H1 (cell line): ENCODE measurements around the gene TAF6. TPM values are rescaled to one million over a fixed set of nuclear protein-coding genes. Genes with fewer than 3 reads are reported as not detected.

Source experiments
- CTCF ChIA-PET: fragments of 300-600 bp; sonication (Branson Sonifier 250); formaldehyde crosslinking; loops from one replicate; lab custom pipeline; 2021; ENCODE audit not compliant: partially characterized antibody; lab: Charles Lee
- POLR2A ChIA-PET: fragments of 300-600 bp; sonication (Branson Sonifier 250); formaldehyde crosslinking; loops from one replicate; lab custom pipeline; 2021; ENCODE audit warnings: inconsistent platforms; ENCODE audit not compliant: partially characterized antibody; lab: Charles Lee
- DNase-seq, 2 experiments: peaks; one replicate each; pipeline versions ENCODE4 v3.0.0 to v3.0.0-alpha.2; 2010 to 2022; ENCODE audit warnings: low spot score in 2 of 2, low read depth in 1 of 2, mixed read lengths in 1 of 2
- FAIRE-seq: peaks from 2 replicates; lab custom pipeline; 2011; peaks lifted over from hg19 to GRCh38; lab: Jason Lieb, UNC
- H2AFZ ChIP-seq: 2 replicates; pipeline ENCODE4 v1.8.1; 2012; ENCODE audit warnings: low read length, inconsistent platforms
- H2AK5ac ChIP-seq: 2 replicates; pipeline ENCODE4 v1.6.1; 2013; ENCODE audit warnings: low read depth, low read length
- H2BK120ac ChIP-seq: replicated peaks from 2 replicates; pipeline ENCODE3; 2013; ENCODE audit warnings: low read depth, low read length, inconsistent platforms
- H2BK12ac ChIP-seq: 2 replicates; pipeline ENCODE4 v1.6.1; 2013; ENCODE audit warnings: low read depth, low read length
- H2BK15ac ChIP-seq: 2 replicates; pipeline ENCODE4 v1.6.1; 2013; ENCODE audit warnings: low read length
- H2BK20ac ChIP-seq: 2 replicates; pipeline ENCODE4 v1.6.1; 2013; ENCODE audit warnings: low read length
- H2BK5ac ChIP-seq: 2 replicates; pipeline ENCODE4 v1.6.1; 2013; ENCODE audit warnings: low read depth, low read length
- H3K14ac ChIP-seq: 2 replicates; pipeline ENCODE4 v1.6.1; 2013; ENCODE audit warnings: inconsistent platforms; ENCODE audit not compliant: insufficient read length
- H3K18ac ChIP-seq: 2 replicates; pipeline ENCODE4 v1.6.1; 2013; ENCODE audit warnings: low read length; ENCODE audit errors: extremely low read depth
- H3K23ac ChIP-seq: 2 replicates; pipeline ENCODE4 v1.6.1; 2013; ENCODE audit warnings: inconsistent platforms; ENCODE audit not compliant: insufficient read length
- H3K23me2 ChIP-seq: 2 replicates; pipeline ENCODE4 v1.6.1; 2013; ENCODE audit warnings: low read depth, low read length
- H3K27ac ChIP-seq: 2 replicates; pipeline ENCODE4 v1.6.1; 2011; ENCODE audit warnings: low read depth, low read length, inconsistent platforms
- H3K27me3 ChIP-seq, 4 experiments: replicated peaks in 1 of 4; 1 replicate in 1 of 4; 2 replicates in 3 of 4; pipeline versions ENCODE4 v1.6.1 to v1.8.1; 2011 to 2013; ENCODE audit warnings: low read length in 3 of 4, mild to moderate bottlenecking in 3 of 4, inconsistent platforms in 2 of 4, mixed read lengths in 2 of 4, moderate library complexity in 1 of 4; ENCODE audit not compliant: control insufficient read depth in 3 of 4, insufficient read depth in 3 of 4; ENCODE audit errors: extremely low read depth in 1 of 4
- H3K36me3 ChIP-seq, 4 experiments: 2 replicates each; pipeline versions ENCODE4 v1.6.1 to v1.8.1; 2011 to 2013; ENCODE audit warnings: mild to moderate bottlenecking in 4 of 4, low read length in 3 of 4, moderate library complexity in 2 of 4, control low read depth in 1 of 4, inconsistent platforms in 1 of 4; ENCODE audit not compliant: insufficient read depth in 4 of 4, control insufficient read depth in 2 of 4
- H3K4ac ChIP-seq: replicated peaks from 2 replicates; pipeline ENCODE3; 2013; ENCODE audit warnings: low read length, low read depth, mixed read lengths, inconsistent platforms; ENCODE audit not compliant: insufficient read length
- H3K4me1 ChIP-seq, 4 experiments: replicated peaks in 1 of 4; 1 replicate in 1 of 4; 2 replicates in 3 of 4; pipeline versions ENCODE4 v1.6.1 to v1.8.1; 2011 to 2013; ENCODE audit warnings: low read length in 3 of 4, inconsistent platforms in 2 of 4, mixed read lengths in 1 of 4; ENCODE audit not compliant: insufficient read depth in 4 of 4, control insufficient read depth in 3 of 4
- H3K4me2 ChIP-seq, 2 experiments: 2 replicates each; pipeline versions ENCODE4 v1.6.1 to v1.8.1; 2011 to 2013; ENCODE audit warnings: low read depth in 2 of 2, low read length in 2 of 2, control low read depth in 1 of 2, inconsistent platforms in 1 of 2, mild to moderate bottlenecking in 1 of 2; ENCODE audit not compliant: insufficient read depth in 1 of 2
- H3K4me3 ChIP-seq, 4 experiments: fragments of 200-600, 300-600 bp in 1 of 4; sonication (generic), shearing (Covaris generic), sonication (Bioruptor Twin) in 1 of 4; 2 replicates each; pipeline versions ENCODE4 v1.5.1 to v1.8.1; 2011 to 2016; ENCODE audit warnings: low read length in 4 of 4, low read depth in 3 of 4, control low read depth in 2 of 4, inconsistent platforms in 2 of 4, mild to moderate bottlenecking in 2 of 4, mixed read lengths in 1 of 4, moderate library complexity in 1 of 4; ENCODE audit not compliant: insufficient read depth in 2 of 4; ENCODE audit errors: extremely low read depth in 1 of 4
- H3K56ac ChIP-seq: replicated peaks from 2 replicates; pipeline ENCODE3; 2013; ENCODE audit warnings: low read depth, mild to moderate bottlenecking, mixed read lengths, low read length, inconsistent platforms; ENCODE audit not compliant: insufficient read length
- H3K79me1 ChIP-seq: 2 replicates; pipeline ENCODE4 v1.6.1; 2013; ENCODE audit warnings: low read depth, low read length, control low read depth
- H3K79me2 ChIP-seq, 2 experiments: 2 replicates each; pipeline versions ENCODE4 v1.6.1 to v1.8.1; 2012 to 2013; ENCODE audit warnings: low read length in 2 of 2, mild to moderate bottlenecking in 2 of 2, inconsistent platforms in 1 of 2; ENCODE audit not compliant: insufficient read depth in 2 of 2, control insufficient read depth in 1 of 2
- H3K9ac ChIP-seq, 4 experiments: replicated peaks in 1 of 4; 1 replicate in 1 of 4; 2 replicates in 3 of 4; pipeline versions ENCODE4 v1.6.1 to v1.8.1; 2011 to 2013; ENCODE audit warnings: low read depth in 3 of 4, low read length in 3 of 4, control low read depth in 2 of 4, mild to moderate bottlenecking in 2 of 4, moderate library complexity in 2 of 4, inconsistent platforms in 1 of 4; ENCODE audit errors: extremely low read depth in 1 of 4
- H3K9me3 ChIP-seq, 2 experiments: 2 replicates each; pipeline versions ENCODE4 v1.6.1 to v1.8.1; 2012 to 2013; ENCODE audit warnings: mild to moderate bottlenecking in 2 of 2, moderate library complexity in 2 of 2, control low read depth in 1 of 2, inconsistent platforms in 1 of 2, low read depth in 1 of 2, low read length in 1 of 2, mixed read lengths in 1 of 2; ENCODE audit not compliant: insufficient read depth in 2 of 2
- H4K20me1 ChIP-seq, 2 experiments: replicated peaks in 1 of 2; 2 replicates each; pipeline versions ENCODE3 to v1.8.1; 2011 to 2013; ENCODE audit warnings: inconsistent platforms in 2 of 2, low read length in 2 of 2, mild to moderate bottlenecking in 1 of 2; ENCODE audit not compliant: insufficient read depth in 2 of 2, control insufficient read depth in 1 of 2
- H4K5ac ChIP-seq: 2 replicates; pipeline ENCODE4 v1.6.1; 2013; ENCODE audit warnings: low read length, low read depth, mixed read lengths, inconsistent platforms; ENCODE audit not compliant: insufficient read length
- H4K8ac ChIP-seq: 2 replicates; pipeline ENCODE4 v1.8.0; 2013; ENCODE audit warnings: mild to moderate bottlenecking, moderate library complexity, low read length, inconsistent platforms; ENCODE audit not compliant: insufficient read depth; ENCODE audit errors: extremely low read depth
- H4K91ac ChIP-seq: replicated peaks from 2 replicates; pipeline ENCODE3; 2013; ENCODE audit warnings: low read length, mixed read lengths, inconsistent platforms; ENCODE audit not compliant: insufficient read length
- CBX8 ChIP-seq: fragments of 300-800, 300-1000 bp; sonication (generic); IDR thresholded peaks from 2 replicates; pipeline ENCODE4 v1.7.1; 2016; ENCODE audit warnings: low read depth, low read length, borderline replicate concordance
- MAFK ChIP-seq: IDR thresholded peaks from 2 replicates; pipeline ENCODE4 v1.6.1; 2012; ENCODE audit warnings: low read depth, mild to moderate bottlenecking, improper control_type of control experiment, low read length
- NRF1 ChIP-seq: IDR thresholded peaks from 2 replicates; pipeline ENCODE4 v1.6.1; 2011; ENCODE audit warnings: mild to moderate bottlenecking, low read depth, low read length, improper control_type of control experiment
- POLR2A ChIP-seq, 2 experiments: IDR thresholded peaks; 1 replicate in 1 of 2; 2 replicates in 1 of 2; pipeline ENCODE4 v1.6.1; 2011; ENCODE audit warnings: low read depth in 2 of 2, low read length in 2 of 2, mild to moderate bottlenecking in 2 of 2; ENCODE audit errors: control extremely low read depth in 1 of 2
- POLR2AphosphoS5 ChIP-seq: IDR thresholded peaks from 2 replicates; pipeline ENCODE4 v1.6.1; 2011; ENCODE audit warnings: low read depth, low read length
- POU5F1 ChIP-seq: IDR thresholded peaks from 2 replicates; pipeline ENCODE4 v1.6.1; 2011; ENCODE audit warnings: low read depth, mild to moderate bottlenecking, low read length, moderate library complexity
- SP1 ChIP-seq: IDR thresholded peaks from 2 replicates; pipeline ENCODE4 v1.6.1; 2011; ENCODE audit warnings: low read depth, low read length
- WGBS, 2 experiments: shearing (Covaris generic) in 1 of 2; methylation state at CpG; one replicate each; pipeline versions ENCODE4 v1.1.6 to v1.1.7; 2013 to 2015; ENCODE audit warnings: low lambda C conversion rate in 2 of 2, mixed read lengths in 2 of 2, inconsistent platforms in 1 of 2, low coverage in 1 of 2, missing lambda C conversion rate in 1 of 2; ENCODE audit not compliant: insufficient replicate concordance in 2 of 2, insufficient coverage in 1 of 2, insufficient read length in 1 of 2; ENCODE audit errors: extremely low coverage in 1 of 2, missing lambda C conversion rate in 1 of 2; 5-methylcytosine and 5-hydroxymethylcytosine counted together
- polyA plus RNA-seq, 7 experiments: library from polyadenylated mRNA; depleted of rRNA in 3 of 7; stranded (reverse) in 5 of 7; unstranded in 2 of 7; fragments of >200 nt in 5 of 7; fragments of 200-250 nt in 2 of 7; gene quantifications; 1 replicate in 5 of 7; 2 replicates in 1 of 7; 4 replicates in 1 of 7; pipeline versions ENCODE4 v1.2.1 to v1.2.3, GENCODE V29; 2011 to 2013; ENCODE audit warnings: missing spikeins in 2 of 7, mixed read lengths in 2 of 7
- total RNA-seq: library from RNA; stranded (reverse); fragmentation: NEBNext Ultra II Directional; extraction: Animal tissue kit (Norgen Biotek cat#: 25700); gene quantifications from 2 replicates; pipeline ENCODE4 v1.2.1, GENCODE V29; 2021
- TF ChIP-seq, protein P1 (sequence below): IDR thresholded peaks from 2 replicates; pipeline ENCODE4 v1.6.1; 2012; ENCODE audit warnings: inconsistent platforms
- TF ChIP-seq, protein P2 (sequence below): IDR thresholded peaks from 2 replicates; pipeline ENCODE4 v1.6.1; 2012; ENCODE audit warnings: low read length, inconsistent platforms
- TF ChIP-seq, protein P3 (sequence below): IDR thresholded peaks from 2 replicates; pipeline ENCODE4 v1.6.1; 2011; ENCODE audit warnings: low read depth, mild to moderate bottlenecking, low read length; ENCODE audit not compliant: insufficient read depth

TAF6 gene
- total and polyA plus RNA-seq, 2 of the 8 experiments (the other 6 are each of a cell fraction or from before 2014, with no cell fraction given), result 66.7 to 101 TPM

DNA sequence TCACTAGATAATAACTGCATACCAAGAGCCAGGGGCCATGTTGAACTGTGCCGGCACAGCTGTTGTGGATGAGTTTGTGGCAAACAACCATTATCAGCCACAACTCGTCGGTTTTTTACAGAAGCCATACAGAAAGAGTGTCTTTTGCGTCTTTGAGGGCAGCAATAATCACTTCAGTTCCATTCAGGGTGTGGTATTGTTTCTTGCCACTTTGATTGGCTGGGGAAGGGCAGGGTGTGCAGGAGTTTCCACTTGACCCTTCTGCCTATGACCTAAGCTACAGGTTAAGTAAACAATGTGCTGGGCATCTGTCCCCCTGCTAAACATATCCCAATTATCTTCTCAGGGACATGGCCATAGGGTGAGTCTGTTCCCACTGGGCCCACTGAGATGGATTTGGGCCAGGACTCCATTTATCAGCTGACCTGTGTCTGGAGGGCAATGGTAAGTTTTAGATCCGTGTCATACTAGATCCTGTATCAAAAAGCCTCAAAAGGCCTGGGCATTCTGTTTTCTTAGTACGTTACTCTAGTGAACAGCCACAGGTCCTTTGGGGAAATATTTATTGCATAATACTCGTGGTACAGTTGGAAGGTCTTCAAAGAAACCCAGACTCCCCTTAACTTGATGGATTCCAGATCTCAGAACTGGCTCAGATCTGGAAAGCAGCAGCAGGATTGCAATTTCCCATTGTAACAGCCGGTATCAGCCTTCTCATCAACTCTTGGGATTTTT lies 53.5 kb downstream of the TAF6 start:
- Histone ChIP-seq H3K4me1 (no peaks in the 10 kb centered on the region), H4K5ac (no peak overlapping the region), H2AK5ac (no peak overlapping the region), H3K14ac (no peak overlapping the region), H3K56ac (no peak overlapping the region), H3K9ac (no peak overlapping the region), H2BK120ac (no peak overlapping the region), H2AFZ (no peak overlapping the region), H3K79me1 (no peaks in the 10 kb centered on the region; the same call in 1 of the 2 replicates), H2BK15ac (no peak overlapping the region), H3K79me2 (no peaks in the 10 kb centered on the region; a peak in 1 of 4 replicates), H3K18ac (no peak overlapping the region), H2BK5ac (no peak overlapping the region), H4K20me1 (peaks cover 0 to 2% of the 10 kb centered on the region in 2 experiments), H3K36me3 (peaks cover 22 to 58% (median 42%) of the 10 kb centered on the region in 4 experiments), H2BK12ac (no peak overlapping the region), H4K8ac (no peak overlapping the region), H3K27me3 (no peaks in the 10 kb centered on the region), H3K4ac (no peak overlapping the region), H3K27ac (no peak overlapping the region), H3K9me3 (peaks cover 16 to 17% of the 10 kb centered on the region in 2 experiments), H3K23ac (no peak overlapping the region), H4K91ac (no peak overlapping the region), H2BK20ac (no peak overlapping the region), H3K4me3 (no peak overlapping the region), H3K4me2 (no peak overlapping the region), H3K23me2 (no peaks in the 10 kb centered on the region)
- POLR2A ChIA-PET, result interaction anchor here (0.5 to 19.6 kb wide), 9 partner anchors 6 to 751 kb away, joined by 3 to 294 read pairs (median 4); partner anchors contain the start of genes AP4M1, MCM7, ZKSCAN1 and ZNF3
- WGBS, 2 experiments, result 89% methylated on average over 8 of the region's 8 CpGs; no CpG with 5 or more reads in 1 of the 2 experiments
- CTCF ChIA-PET, result interaction anchor here (0.5 to 0.6 kb wide), 2 partner anchors 9 to 72 kb away, joined by 3 read pairs; no protein-coding TSS in a partner anchor
- no peak for DNase-seq
- no peak for FAIRE-seq
- no peak; a peak in 1 of 3 replicates for TF ChIP-seq POLR2A (IDR thresholded peaks at IDR 0.05; ENCODE audit: control extremely low read depth in 1 of 2, low read depth in 2 of 2, low read length in 2 of 2)
- TF ChIP-seq, protein P1, sequence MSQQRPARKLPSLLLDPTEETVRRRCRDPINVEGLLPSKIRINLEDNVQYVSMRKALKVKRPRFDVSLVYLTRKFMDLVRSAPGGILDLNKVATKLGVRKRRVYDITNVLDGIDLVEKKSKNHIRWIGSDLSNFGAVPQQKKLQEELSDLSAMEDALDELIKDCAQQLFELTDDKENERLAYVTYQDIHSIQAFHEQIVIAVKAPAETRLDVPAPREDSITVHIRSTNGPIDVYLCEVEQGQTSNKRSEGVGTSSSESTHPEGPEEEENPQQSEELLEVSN, result no peak
- no peak for TF ChIP-seq POU5F1
- no peak for TF ChIP-seq POLR2AphosphoS5
- TF ChIP-seq SP1, result no peak
- no peak for TF ChIP-seq CBX8
- TF ChIP-seq NRF1, result no peak
- TF ChIP-seq, protein P2, sequence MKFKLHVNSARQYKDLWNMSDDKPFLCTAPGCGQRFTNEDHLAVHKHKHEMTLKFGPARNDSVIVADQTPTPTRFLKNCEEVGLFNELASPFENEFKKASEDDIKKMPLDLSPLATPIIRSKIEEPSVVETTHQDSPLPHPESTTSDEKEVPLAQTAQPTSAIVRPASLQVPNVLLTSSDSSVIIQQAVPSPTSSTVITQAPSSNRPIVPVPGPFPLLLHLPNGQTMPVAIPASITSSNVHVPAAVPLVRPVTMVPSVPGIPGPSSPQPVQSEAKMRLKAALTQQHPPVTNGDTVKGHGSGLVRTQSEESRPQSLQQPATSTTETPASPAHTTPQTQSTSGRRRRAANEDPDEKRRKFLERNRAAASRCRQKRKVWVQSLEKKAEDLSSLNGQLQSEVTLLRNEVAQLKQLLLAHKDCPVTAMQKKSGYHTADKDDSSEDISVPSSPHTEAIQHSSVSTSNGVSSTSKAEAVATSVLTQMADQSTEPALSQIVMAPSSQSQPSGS, result no peak
- TF ChIP-seq, protein P3, sequence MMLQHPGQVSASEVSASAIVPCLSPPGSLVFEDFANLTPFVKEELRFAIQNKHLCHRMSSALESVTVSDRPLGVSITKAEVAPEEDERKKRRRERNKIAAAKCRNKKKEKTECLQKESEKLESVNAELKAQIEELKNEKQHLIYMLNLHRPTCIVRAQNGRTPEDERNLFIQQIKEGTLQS, result no peak
- no peak for TF ChIP-seq MAFK
